ENCODE data around the gene RYR1.

DNA sequence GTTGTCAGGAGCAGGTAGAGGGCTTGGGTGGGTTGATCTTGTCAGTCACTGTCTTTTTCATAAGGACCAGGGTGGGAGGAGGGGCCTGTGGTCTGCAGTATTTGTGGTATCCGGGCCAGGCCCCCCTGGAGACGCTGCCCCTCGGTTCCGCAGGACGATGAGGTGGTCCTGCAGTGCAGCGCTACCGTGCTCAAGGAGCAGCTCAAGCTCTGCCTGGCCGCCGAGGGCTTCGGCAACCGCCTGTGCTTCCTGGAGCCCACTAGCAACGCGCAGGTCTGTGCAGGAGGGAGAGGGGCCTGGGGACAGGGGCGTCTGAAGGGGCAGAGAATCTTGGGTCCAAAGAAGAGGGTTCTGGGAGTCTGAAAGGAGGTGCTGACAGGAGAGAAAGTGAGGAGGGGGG is 7.1 kb downstream of the RYR1 start:
- TF ChIP-seq, protein P1, sequence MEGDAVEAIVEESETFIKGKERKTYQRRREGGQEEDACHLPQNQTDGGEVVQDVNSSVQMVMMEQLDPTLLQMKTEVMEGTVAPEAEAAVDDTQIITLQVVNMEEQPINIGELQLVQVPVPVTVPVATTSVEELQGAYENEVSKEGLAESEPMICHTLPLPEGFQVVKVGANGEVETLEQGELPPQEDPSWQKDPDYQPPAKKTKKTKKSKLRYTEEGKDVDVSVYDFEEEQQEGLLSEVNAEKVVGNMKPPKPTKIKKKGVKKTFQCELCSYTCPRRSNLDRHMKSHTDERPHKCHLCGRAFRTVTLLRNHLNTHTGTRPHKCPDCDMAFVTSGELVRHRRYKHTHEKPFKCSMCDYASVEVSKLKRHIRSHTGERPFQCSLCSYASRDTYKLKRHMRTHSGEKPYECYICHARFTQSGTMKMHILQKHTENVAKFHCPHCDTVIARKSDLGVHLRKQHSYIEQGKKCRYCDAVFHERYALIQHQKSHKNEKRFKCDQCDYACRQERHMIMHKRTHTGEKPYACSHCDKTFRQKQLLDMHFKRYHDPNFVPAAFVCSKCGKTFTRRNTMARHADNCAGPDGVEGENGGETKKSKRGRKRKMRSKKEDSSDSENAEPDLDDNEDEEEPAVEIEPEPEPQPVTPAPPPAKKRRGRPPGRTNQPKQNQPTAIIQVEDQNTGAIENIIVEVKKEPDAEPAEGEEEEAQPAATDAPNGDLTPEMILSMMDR (IDR thresholded peaks at IDR 0.05; ENCODE audit: low read length), result no peak
- TF ChIP-seq EZH2 (optimal IDR thresholded peaks at IDR 0.05; ENCODE audit: low read depth, low read length) (no peak), EZH2phosphoT487 (IDR thresholded peaks at IDR 0.05; ENCODE audit: low read length) (no peak)

Measured in MM.1S (cell line).